ENCODE results near the gene TMEM179. TPM values are rescaled to one million over a fixed set of nuclear protein-coding genes. Genes with fewer than 3 reads are reported as not detected.
A peak's percentile ranks its signal among the peaks of the same experiment; 100 is the strongest.

Gene TMEM179
- total and polyA plus RNA-seq, 2 of the 13 experiments (the other 11 are each of a cell fraction or from before 2014, with no cell fraction given): not detected

GRCh38 chr14:104604458-104605449 is at the start of gene TMEM179 (continued):
- no peak for TF ChIP-seq ZBTB49 (CRISPR knock-in tag; IDR thresholded peaks at IDR 0.05; ENCODE audit: borderline replicate concordance)
- peak; percentile 73; the same call in 1 of the 2 replicates for TF ChIP-seq ZNF563 (CRISPR knock-in tag; IDR thresholded peaks at IDR 0.05)
- no peak for TF ChIP-seq ZNF841 (CRISPR knock-in tag; IDR thresholded peaks at IDR 0.05; ENCODE audit: borderline replicate concordance)
- peak; percentile 31; the same call in 1 of the 2 replicates for TF ChIP-seq ZBTB26 (CRISPR knock-in tag; IDR thresholded peaks at IDR 0.05; ENCODE audit: borderline replicate concordance)
- TF ChIP-seq ZSCAN29 (CRISPR knock-in tag; conservative IDR thresholded peaks at IDR 0.05): no peak
- TF ChIP-seq ZBTB42 (CRISPR knock-in tag; IDR thresholded peaks at IDR 0.05): no peak
- TF ChIP-seq SP2 (CRISPR knock-in tag; IDR thresholded peaks at IDR 0.05): no peak
- no peak for TF ChIP-seq SOX13 (IDR thresholded peaks at IDR 0.05)
- 0 out of 4 replicates have a peak, but pooled peaks of 1 of the 2 experiments have one; percentile 21 for TF ChIP-seq SOX13 (CRISPR knock-in tag; conservative IDR thresholded peaks at IDR 0.05 in 1 of 2, IDR thresholded peaks at IDR 0.05 in 1 of 2)
- TF ChIP-seq ZNF281 (CRISPR knock-in tag; IDR thresholded peaks at IDR 0.05; ENCODE audit: borderline replicate concordance): no peak
- no peak for TF ChIP-seq CHD4 (IDR thresholded peaks at IDR 0.05; ENCODE audit: borderline replicate concordance, low read length)
- 0 out of 2 replicates have a peak, but pooled peaks have one; percentile 39 for TF ChIP-seq ZNF768 (CRISPR knock-in tag; IDR thresholded peaks at IDR 0.05)
- no peak for TF ChIP-seq ZNF354B (CRISPR knock-in tag; IDR thresholded peaks at IDR 0.05)
- TF ChIP-seq ZNF280B (CRISPR knock-in tag; IDR thresholded peaks at IDR 0.05; ENCODE audit: borderline replicate concordance): no peak
- no peak for TF ChIP-seq SNAI1 (CRISPR knock-in tag; IDR thresholded peaks at IDR 0.05; ENCODE audit: borderline replicate concordance)
- no peak for TF ChIP-seq ZNF362 (CRISPR knock-in tag; IDR thresholded peaks at IDR 0.05; ENCODE audit: borderline replicate concordance)
- TF ChIP-seq MAZ (IDR thresholded peaks at IDR 0.05; ENCODE audit: borderline replicate concordance, low read depth, low read length): no peak
- TF ChIP-seq MAZ (CRISPR knock-in tag; IDR thresholded peaks at IDR 0.05; ENCODE audit: low read depth): peak; percentile 36; the same call in 1 of the 2 replicates

Measured in HepG2 (cell line).